ES-I3 (cell line): Measurements from ENCODE around the gene OSBPL10.

Experiments used
- H3K36me3 ChIP-seq: 2 replicates; pipeline ENCODE4 v1.6.1; 2013; ENCODE audit warnings: mild to moderate bottlenecking, low read length, control low read depth, moderate library complexity; ENCODE audit not compliant: insufficient read depth
- H3K4me1 ChIP-seq: 2 replicates; pipeline ENCODE4 v1.6.1; 2013; ENCODE audit warnings: mild to moderate bottlenecking, control low read depth, low read length; ENCODE audit not compliant: insufficient read depth
- H3K9ac ChIP-seq: 2 replicates; pipeline ENCODE4 v1.6.1; 2013; ENCODE audit warnings: low read depth, mild to moderate bottlenecking, low read length, moderate library complexity
- H3K9me3 ChIP-seq: 2 replicates; pipeline ENCODE4 v1.6.1; 2013; ENCODE audit warnings: mild to moderate bottlenecking, low read length, moderate library complexity; ENCODE audit not compliant: control insufficient read depth, insufficient read depth

OSBPL10 gene

GRCh38 chr3:31936420-31937060 is 44.5 kb downstream of the OSBPL10 start:
- no peaks in the 10 kb centered on the region for H3K9me3 ChIP-seq
- H3K36me3 ChIP-seq: peaks cover 2% of the 10 kb centered on the region; the same call in 1 of the 2 replicates
- peaks cover 16% of the 10 kb centered on the region for H3K4me1 ChIP-seq
- H3K9ac ChIP-seq: no peak overlapping the region

GRCh38 chr3:31934866-31935265 is 46.2 kb downstream of the OSBPL10 start:
- Histone ChIP-seq H3K36me3 (peaks cover 2% of the 10 kb centered on the region; the same call in 1 of the 2 replicates), H3K4me1 (peaks cover 16% of the 10 kb centered on the region), H3K9ac (no peak overlapping the region), H3K9me3 (no peaks in the 10 kb centered on the region)

GRCh38 chr3:31934018-31934417 is 47.0 kb downstream of the OSBPL10 start:
- H3K36me3 ChIP-seq: no peaks in the 10 kb centered on the region
- no peaks in the 10 kb centered on the region for H3K9me3 ChIP-seq
- H3K4me1 ChIP-seq: peaks cover 16% of the 10 kb centered on the region
- no peak overlapping the region for H3K9ac ChIP-seq

- Histone ChIP-seq H3K9me3 (no peaks in the 10 kb centered on the region), H3K9ac (no peak overlapping the region), H3K4me1 (peaks cover 16% of the 10 kb centered on the region), H3K36me3 (no peaks in the 10 kb centered on the region)
Observed at GRCh38 chr3:31932990-31933389, 48.1 kb downstream of the OSBPL10 start.

GRCh38 chr3:31929826-31930502 is 51.1 kb downstream of the OSBPL10 start:
- Histone ChIP-seq H3K4me1 (peaks cover 13% of the 10 kb centered on the region), H3K9ac (no peak overlapping the region)

GRCh38 chr3:31927811-31928210 is 53.3 kb downstream of the OSBPL10 start:
- no peaks in the 10 kb centered on the region for H3K36me3 ChIP-seq
- H3K9me3 ChIP-seq: no peaks in the 10 kb centered on the region
- H3K4me1 ChIP-seq: peaks cover 2% of the 10 kb centered on the region; the same call in 1 of the 2 replicates
- no peak overlapping the region for H3K9ac ChIP-seq

More at GRCh38 chr3:31929826-31930502, 51.1 kb downstream of the OSBPL10 start:
- H3K9me3 ChIP-seq: no peaks in the 10 kb centered on the region
- H3K36me3 ChIP-seq: no peaks in the 10 kb centered on the region

- H3K9ac ChIP-seq: no peak overlapping the region
- no peaks in the 10 kb centered on the region for H3K36me3 ChIP-seq
- no peaks in the 10 kb centered on the region for H3K9me3 ChIP-seq
- H3K4me1 ChIP-seq: peaks cover 2% of the 10 kb centered on the region; the same call in 1 of the 2 replicates
Observed at GRCh38 chr3:31926543-31926942, 54.5 kb downstream of the OSBPL10 start.

- peaks cover 2% of the 10 kb centered on the region; the same call in 1 of the 2 replicates for H3K4me1 ChIP-seq
- no peak overlapping the region for H3K9ac ChIP-seq
- 0 out of 2 replicates have a peak, but pooled peaks cover 3% of the 10 kb centered on the region for H3K9me3 ChIP-seq
- no peaks in the 10 kb centered on the region for H3K36me3 ChIP-seq
Observed at GRCh38 chr3:31925271-31925630, 55.8 kb downstream of the OSBPL10 start.

- H3K4me1 ChIP-seq: peaks cover 2% of the 10 kb centered on the region; the same call in 1 of the 2 replicates
- no peaks in the 10 kb centered on the region for H3K36me3 ChIP-seq
- H3K9me3 ChIP-seq: 0 out of 2 replicates have a peak, but pooled peaks cover 3% of the 10 kb centered on the region
- H3K9ac ChIP-seq: no peak overlapping the region
Observed at GRCh38 chr3:31924610-31925270, 56.3 kb downstream of the OSBPL10 start.

- Histone ChIP-seq H3K9me3 (0 out of 2 replicates have a peak, but pooled peaks cover 3% of the 10 kb centered on the region), H3K4me1 (peaks cover 2% of the 10 kb centered on the region; the same call in 1 of the 2 replicates), H3K9ac (no peak overlapping the region), H3K36me3 (no peaks in the 10 kb centered on the region)
Observed at GRCh38 chr3:31922962-31923361, 58.1 kb downstream of the OSBPL10 start.

GRCh38 chr3:31921837-31922236 is 59.2 kb downstream of the OSBPL10 start:
- no peaks in the 10 kb centered on the region for H3K36me3 ChIP-seq
- H3K4me1 ChIP-seq: peaks cover 11% of the 10 kb centered on the region
- no peak overlapping the region for H3K9ac ChIP-seq
- 0 out of 2 replicates have a peak, but pooled peaks cover 3% of the 10 kb centered on the region for H3K9me3 ChIP-seq

GRCh38 chr3:31920310-31920709 is 60.8 kb downstream of the OSBPL10 start:
- peaks cover 19% of the 10 kb centered on the region for H3K4me1 ChIP-seq
- no peak overlapping the region for H3K9ac ChIP-seq
- 0 out of 2 replicates have a peak, but pooled peaks cover 3% of the 10 kb centered on the region for H3K9me3 ChIP-seq
- no peaks in the 10 kb centered on the region for H3K36me3 ChIP-seq

GRCh38 chr3:31919528-31919927 is 61.5 kb downstream of the OSBPL10 start:
- Histone ChIP-seq H3K9ac (no peak overlapping the region), H3K36me3 (no peaks in the 10 kb centered on the region)

More at GRCh38 chr3:31919528-31919927, 61.5 kb downstream of the OSBPL10 start:
- H3K9me3 ChIP-seq: 0 out of 2 replicates have a peak, but pooled peaks cover 3% of the 10 kb centered on the region
- peaks cover 19% of the 10 kb centered on the region for H3K4me1 ChIP-seq
